Germinal center (tissue), 1 donor: Measurements from ENCODE around the gene KCNJ6.

Experiments
- DNase-seq: peaks from one replicate; pipeline ENCODE4 v3.0.0; 2012; ENCODE audit warnings: mixed read lengths, low spot score

The KCNJ6 gene

DNA sequence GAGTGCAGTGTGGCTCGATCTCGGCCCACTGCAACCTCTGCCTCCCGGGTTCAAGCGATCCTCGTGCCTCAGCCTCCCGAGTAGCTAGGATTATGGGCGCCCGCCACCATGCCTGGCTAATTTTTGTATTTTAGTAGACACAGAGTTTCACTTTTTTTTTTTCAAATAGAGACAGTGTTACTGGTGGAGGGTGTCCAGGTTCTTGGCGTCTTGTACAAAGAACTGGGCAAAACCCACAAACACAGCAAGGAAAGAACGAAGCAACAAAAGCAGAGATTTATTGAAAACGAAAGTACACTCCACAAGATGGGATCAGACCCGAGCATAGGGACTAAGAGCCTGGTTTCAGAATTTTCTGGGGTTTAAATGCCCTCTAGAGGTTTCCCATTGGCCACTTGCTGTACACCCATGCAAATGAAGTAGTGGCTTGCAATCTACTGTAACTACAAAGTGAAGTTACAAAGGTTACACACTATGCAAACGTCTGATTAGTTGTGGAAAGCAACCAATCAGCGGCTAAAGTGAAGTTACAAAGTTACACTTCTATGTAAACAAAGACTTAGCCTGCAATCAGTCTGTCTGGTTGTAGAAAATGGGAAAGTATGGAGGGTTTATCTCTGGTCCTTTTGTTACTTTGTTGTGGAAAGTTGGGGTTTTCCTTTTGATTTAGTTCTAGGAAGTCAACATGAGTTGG is 350.6 kb downstream of the KCNJ6 start:
- no peak for DNase-seq

- DNase-seq, result no peak
These were observed 351.2 kb downstream of the KCNJ6 start for GRCh38 chr21:37564924-37565529.

DNA sequence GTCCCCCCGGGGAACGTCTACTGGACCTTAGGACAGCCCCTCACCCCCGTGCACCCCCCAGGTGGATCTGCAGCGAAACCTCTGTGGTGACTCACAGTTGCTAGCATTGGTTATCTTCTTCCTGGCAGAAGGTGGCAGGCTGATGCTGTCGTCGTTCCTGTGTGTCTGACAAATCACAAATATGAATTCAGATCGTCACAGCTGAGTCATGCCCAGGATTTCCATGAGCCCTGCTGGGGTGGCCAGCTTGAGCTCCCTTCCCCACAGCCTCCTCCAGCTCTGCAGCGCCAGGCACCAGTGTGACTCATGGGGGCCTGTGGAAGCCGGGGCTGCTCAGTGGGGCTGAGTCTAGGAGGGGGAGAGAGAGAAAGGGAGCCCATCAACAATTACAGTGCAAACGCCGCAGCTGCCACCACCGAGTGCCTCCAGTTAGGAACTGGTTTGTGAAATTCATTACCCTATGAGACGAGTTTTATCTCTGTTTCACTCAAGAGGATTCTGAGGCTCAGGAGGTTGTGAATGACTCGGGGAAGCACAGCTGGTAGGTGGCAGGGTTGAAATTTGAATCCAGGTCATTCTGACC is 351.8 kb downstream of the KCNJ6 start:
- peak; percentile 41 for DNase-seq

DNA sequence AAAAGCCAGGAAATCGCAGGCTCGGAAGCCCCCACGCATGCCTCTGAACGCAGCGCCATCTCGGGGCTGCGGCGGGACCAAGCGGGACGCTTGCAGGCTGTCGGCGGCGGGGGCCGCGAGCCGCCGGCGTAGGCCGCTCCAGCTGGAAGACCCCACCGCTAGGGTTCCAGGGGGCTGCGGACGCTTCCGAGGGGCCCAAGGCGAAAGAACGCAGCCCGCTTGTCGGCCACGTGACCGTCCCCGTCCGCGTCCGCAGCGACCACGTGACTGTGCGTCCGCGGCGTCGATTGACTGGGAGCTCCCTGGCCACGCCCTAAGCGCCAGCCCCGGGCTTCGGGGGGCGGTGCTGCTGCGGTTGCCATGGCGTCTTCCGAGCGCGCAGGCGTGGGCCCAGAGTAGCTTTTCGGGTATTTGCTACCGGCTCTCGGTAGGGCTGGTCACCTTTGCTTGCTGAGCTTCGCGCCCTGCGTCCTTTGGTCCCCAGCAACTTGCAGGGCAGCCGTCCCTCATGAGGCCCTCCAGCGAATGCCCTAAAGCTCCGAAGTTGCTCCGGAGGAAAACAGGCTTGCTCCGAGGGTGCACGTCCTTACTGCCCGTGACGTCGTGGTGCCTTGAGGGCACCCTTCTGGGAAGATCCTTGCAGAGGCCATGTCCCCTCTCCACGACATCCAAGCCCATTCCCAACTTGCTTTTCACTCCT is 352.5 kb downstream of the KCNJ6 start:
- peak; percentile 94 for DNase-seq

DNA sequence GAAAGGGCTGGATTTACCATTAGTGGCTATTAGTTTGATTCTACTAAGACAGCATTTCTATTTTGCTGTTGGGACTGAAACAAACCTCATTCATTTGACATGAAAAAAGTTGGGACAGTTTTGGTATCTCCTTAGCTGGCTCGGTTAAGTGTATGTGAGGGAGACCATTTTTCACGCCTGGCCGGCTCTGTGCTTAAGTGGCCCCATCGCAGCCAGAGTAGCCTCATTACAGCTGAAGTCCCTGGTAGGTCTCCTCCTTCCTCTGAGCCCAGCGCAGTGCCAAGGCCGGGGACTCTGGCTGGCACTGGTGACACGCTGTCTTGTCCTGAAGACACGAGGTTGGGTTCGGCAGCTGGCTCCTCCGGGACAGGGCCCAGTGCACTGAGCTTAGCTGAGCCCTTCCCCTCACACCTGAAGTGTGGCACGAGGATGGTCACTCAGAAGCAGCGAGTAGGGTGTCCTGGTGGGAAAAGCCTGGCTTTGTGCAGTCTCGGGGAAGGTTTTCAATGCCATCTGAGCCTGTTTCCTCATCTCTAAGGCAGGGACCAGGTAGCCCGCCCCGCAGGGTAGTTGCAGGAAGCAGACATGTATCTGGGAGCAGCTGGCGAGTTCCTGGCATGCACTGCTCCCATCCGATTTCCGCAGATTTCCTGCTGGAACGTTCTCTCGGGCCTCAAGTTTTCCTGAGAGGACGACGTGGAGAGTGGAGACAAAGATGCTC is 353.2 kb downstream of the KCNJ6 start:
- peak; percentile 22 for DNase-seq

DNA sequence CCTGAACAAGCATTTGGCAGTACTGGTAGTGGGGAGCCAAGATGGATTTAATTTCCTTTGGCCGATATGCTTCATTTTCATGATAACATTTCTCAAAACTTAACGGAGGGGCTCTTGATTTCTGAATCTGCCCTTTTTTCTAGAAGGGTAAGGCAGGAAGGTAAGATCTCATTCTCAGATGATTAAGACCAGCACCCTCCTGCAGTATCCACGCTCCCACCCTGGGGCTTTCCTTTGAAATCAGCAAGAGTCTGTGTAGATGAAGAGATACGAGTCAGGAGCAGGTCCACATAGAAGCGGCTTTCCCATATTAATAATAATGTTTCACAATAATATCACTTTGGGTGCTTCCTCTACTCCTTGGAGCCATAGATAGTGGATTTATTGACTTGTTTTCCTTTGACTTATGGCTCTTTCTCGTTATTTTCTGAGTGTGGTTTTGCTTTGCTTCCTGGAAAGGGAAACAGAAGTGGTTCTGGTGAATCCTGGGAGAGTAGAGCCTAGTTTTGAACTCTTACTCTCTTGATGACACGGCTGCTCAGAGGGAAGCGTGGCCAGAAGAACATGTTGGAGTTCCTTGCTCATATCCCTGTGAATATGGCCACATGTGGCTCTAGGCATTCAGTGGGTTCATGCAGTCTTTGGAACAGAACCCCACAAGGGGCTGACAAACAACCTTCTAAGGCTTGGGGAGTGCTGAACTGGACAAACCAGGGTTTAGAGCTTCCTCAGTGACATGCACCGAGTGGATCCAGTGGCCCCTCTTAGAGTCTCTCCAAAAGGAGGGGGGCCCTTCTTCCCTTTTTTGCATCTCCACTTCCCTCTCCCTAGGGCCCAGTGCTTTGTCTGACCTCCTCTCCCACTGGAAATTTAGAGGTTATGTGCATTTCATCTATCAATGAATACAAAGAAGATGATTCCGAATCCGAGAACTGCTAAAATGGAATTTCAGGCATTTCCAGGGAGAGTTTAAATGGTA is 354.0 kb downstream of the KCNJ6 start:
- DNase-seq, result no peak

- DNase-seq, result no peak
These were observed 354.8 kb downstream of the KCNJ6 start for GRCh38 chr21:37561506-37561905.

- no peak for DNase-seq
These were observed 355.9 kb downstream of the KCNJ6 start for GRCh38 chr21:37560385-37560784.

DNA sequence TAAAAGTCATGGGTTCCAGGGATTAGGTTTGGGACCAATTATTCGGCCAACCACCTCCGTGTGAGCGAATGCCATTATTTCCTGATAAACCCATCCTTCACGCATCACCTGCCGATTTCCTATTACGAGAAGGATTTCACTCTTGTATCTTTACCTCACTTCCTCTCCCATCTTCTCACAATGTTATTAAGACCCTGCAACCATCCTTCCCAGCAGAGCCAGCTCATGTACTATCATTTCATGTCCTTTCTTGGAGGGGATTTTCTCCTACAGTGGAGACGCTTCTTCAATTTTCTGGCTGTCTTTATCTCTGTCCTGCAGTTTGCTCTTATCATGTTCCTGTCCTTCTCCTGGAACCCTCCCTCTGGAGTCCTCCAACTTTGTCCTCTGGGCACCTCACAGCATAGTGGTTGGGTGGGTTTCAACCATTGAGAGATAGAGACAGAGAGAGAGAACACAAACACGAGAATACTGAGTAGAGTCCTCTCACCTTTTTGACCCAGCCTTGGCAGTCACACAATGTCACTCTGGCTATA is 357.5 kb downstream of the KCNJ6 start:
- no peak for DNase-seq
